KMS-11 (cell line): ENCODE results near the gene AP5S1.

ENCODE experiments used
- H2AFZ ChIP-seq: fragments of 200-600 bp; sonication (generic); 2 replicates; pipeline ENCODE4 v1.6.1; 2016; ENCODE audit warnings: antibody characterized with exemption, mixed run types, low read depth
- H3K27ac ChIP-seq: fragments of 200-600 bp; sonication (generic); 2 replicates; pipeline ENCODE4 v1.6.1; 2016; ENCODE audit warnings: mild to moderate bottlenecking, mixed run types
- H3K27me3 ChIP-seq: fragments of 200-600 bp; sonication (generic); 2 replicates; pipeline ENCODE4 v1.6.1; 2017; ENCODE audit warnings: mild to moderate bottlenecking, low read depth, mixed run types, moderate library complexity; ENCODE audit not compliant: insufficient read depth
- H3K36me3 ChIP-seq: fragments of 200-600 bp; sonication (generic); 2 replicates; pipeline ENCODE4 v1.6.1; 2017; ENCODE audit warnings: mild to moderate bottlenecking, mixed run types; ENCODE audit not compliant: insufficient read depth
- H3K4me1 ChIP-seq: fragments of 200-600 bp; sonication (generic); 2 replicates; pipeline ENCODE4 v1.6.1; 2016; ENCODE audit warnings: mild to moderate bottlenecking, low read depth, mixed run types; ENCODE audit not compliant: poor library complexity, severe bottlenecking
- H3K4me2 ChIP-seq: fragments of 200-600 bp; sonication (generic); 2 replicates; pipeline ENCODE4 v1.7.0; 2016; ENCODE audit warnings: mild to moderate bottlenecking, mixed run types
- H3K4me3 ChIP-seq: fragments of 200-600 bp; sonication (generic); IDR thresholded peaks from 2 replicates; pipeline ENCODE4 v1.6.1; 2017; ENCODE audit warnings: low read depth, low read length, mixed read lengths; ENCODE audit not compliant: insufficient read depth
- H3K79me2 ChIP-seq: fragments of 200-600 bp; sonication (generic); 2 replicates; pipeline ENCODE4 v1.6.1; 2016; ENCODE audit warnings: low read depth, mixed run types; ENCODE audit not compliant: insufficient read depth
- H3K9ac ChIP-seq: fragments of 200-600 bp; sonication (generic); 2 replicates; pipeline ENCODE4 v1.6.1; 2016; ENCODE audit warnings: mild to moderate bottlenecking, mixed run types
- H4K20me1 ChIP-seq: fragments of 200-600 bp; sonication (generic); 2 replicates; pipeline ENCODE4 v1.6.1; 2016; ENCODE audit warnings: mild to moderate bottlenecking, mixed run types; ENCODE audit not compliant: insufficient read depth
- CTCF ChIP-seq: fragments of 200-600 bp; sonication (generic); conservative IDR thresholded peaks from 2 replicates; pipeline ENCODE4 v1.6.1; 2017; ENCODE audit warnings: low read depth, mild to moderate bottlenecking, antibody characterized with exemption, low read length, moderate library complexity, mixed read lengths

The AP5S1 gene

GRCh38 chr20:3867802-3868201 is 47.5 kb downstream of the AP5S1 start:
- Histone ChIP-seq H3K4me1 (no peaks in the 10 kb centered on the region), H3K9ac (no peak overlapping the region), H3K79me2 (no peaks in the 10 kb centered on the region), H3K4me3 (no peak overlapping the region), H2AFZ (no peak overlapping the region), H3K4me2 (no peak overlapping the region), H3K36me3 (no peaks in the 10 kb centered on the region), H3K27me3 (no peaks in the 10 kb centered on the region), H4K20me1 (no peaks in the 10 kb centered on the region), H3K27ac (no peak overlapping the region)
- no peak for TF ChIP-seq CTCF

- H3K4me2 ChIP-seq = no peak overlapping the region
- no peak for TF ChIP-seq CTCF
- no peaks in the 10 kb centered on the region for H3K4me1 ChIP-seq
- no peaks in the 10 kb centered on the region for H4K20me1 ChIP-seq
- no peaks in the 10 kb centered on the region for H3K79me2 ChIP-seq
- no peak overlapping the region for H2AFZ ChIP-seq
- H3K27ac ChIP-seq = no peak overlapping the region
- no peak overlapping the region for H3K4me3 ChIP-seq
- no peaks in the 10 kb centered on the region for H3K27me3 ChIP-seq
- H3K36me3 ChIP-seq = no peaks in the 10 kb centered on the region
- no peak overlapping the region for H3K9ac ChIP-seq
Measured at GRCh38 chr20:3869839-3870634, 49.7 kb downstream of the AP5S1 start.

GRCh38 chr20:3871550-3872265 is 51.4 kb downstream of the AP5S1 start:
- H3K27ac ChIP-seq = no peak overlapping the region
- H3K36me3 ChIP-seq = no peaks in the 10 kb centered on the region
- no peak for TF ChIP-seq CTCF

GRCh38 chr20:3873507-3873906 is 53.2 kb downstream of the AP5S1 start:
- H3K4me1 ChIP-seq = no peaks in the 10 kb centered on the region
- H3K36me3 ChIP-seq = no peaks in the 10 kb centered on the region
- no peak overlapping the region for H3K4me3 ChIP-seq
- no peaks in the 10 kb centered on the region for H3K27me3 ChIP-seq
- no peak overlapping the region for H2AFZ ChIP-seq
- TF ChIP-seq CTCF = no peak
- no peaks in the 10 kb centered on the region for H4K20me1 ChIP-seq
- no peaks in the 10 kb centered on the region for H3K79me2 ChIP-seq
- H3K4me2 ChIP-seq = no peak overlapping the region
- H3K27ac ChIP-seq = no peak overlapping the region
- H3K9ac ChIP-seq = no peak overlapping the region

More at GRCh38 chr20:3871550-3872265, 51.4 kb downstream of the AP5S1 start:
- no peaks in the 10 kb centered on the region for H4K20me1 ChIP-seq
- no peaks in the 10 kb centered on the region for H3K27me3 ChIP-seq
- no peak overlapping the region for H3K4me3 ChIP-seq
- no peak overlapping the region for H3K4me2 ChIP-seq
- H3K79me2 ChIP-seq = no peaks in the 10 kb centered on the region
- H3K9ac ChIP-seq = no peak overlapping the region
- no peaks in the 10 kb centered on the region for H3K4me1 ChIP-seq
- no peak overlapping the region for H2AFZ ChIP-seq
